Activated CD8-positive, alpha-beta T cell treated with anti-CD3 and anti-CD28 coated beads for 36 hours (primary cell): ENCODE results near the gene SNX25. TPM values are rescaled to one million over a fixed set of nuclear protein-coding genes. Genes with fewer than 3 reads are reported as not detected.

ENCODE experiments used
- ATAC-seq: fragments of 200-7000 bp; cut with Tn5 transposase; one replicate; pipeline ENCODE4 v1.10.0; 2021; ENCODE audit warnings: mild to moderate bottlenecking, moderate library complexity
- CTCF ChIA-PET: fragments of 350-600 bp; sonication (Branson Sonifier 250); formaldehyde crosslinking; loops from one replicate; lab custom pipeline; 2021; ENCODE audit warnings: antibody characterized with exemption; lab: Charles Lee
- POLR2A ChIA-PET: fragments of 350-600 bp; sonication (Branson Sonifier 250); formaldehyde crosslinking; loops from one replicate; lab custom pipeline; 2021; ENCODE audit warnings: antibody characterized with exemption; lab: Charles Lee
- DNase-seq: peaks from one replicate; pipeline ENCODE4 v3.0.0-alpha.2; 2020
- H3K27ac Mint-ChIP-seq: one replicate; pipeline ENCODE4 v1.8.0; 2021; ENCODE audit warnings: mild to moderate bottlenecking, mixed read lengths
- H3K27me3 Mint-ChIP-seq: one replicate; pipeline ENCODE4 v1.8.0; 2021; ENCODE audit warnings: mixed read lengths
- H3K36me3 Mint-ChIP-seq: one replicate; pipeline ENCODE4 v1.8.0; 2021; ENCODE audit warnings: low read depth, mixed read lengths
- H3K4me1 Mint-ChIP-seq: one replicate; pipeline ENCODE4 v1.8.0; 2021; ENCODE audit warnings: low read depth, mixed read lengths
- H3K4me3 Mint-ChIP-seq: one replicate; pipeline ENCODE4 v1.8.0; 2021; ENCODE audit warnings: mild to moderate bottlenecking, moderate library complexity, mixed read lengths
- H3K9me3 Mint-ChIP-seq: one replicate; pipeline ENCODE4 v1.8.0; 2021; ENCODE audit warnings: mixed read lengths
- CTCF ChIP-seq: fragments of 200-600 bp; IDR thresholded peaks from one replicate; pipeline ENCODE4 v1.8.0; 2022; ENCODE audit warnings: antibody characterized with exemption, mild to moderate bottlenecking
- intact Hi-C: fragments of 100-400 bp; cut with micrococcal nuclease; formaldehyde crosslinking; loops from one replicate; pipeline ENCODE4 v1.10.0; 2022
- total RNA-seq, 2 experiments: library from RNA; stranded (reverse); gene quantifications; one replicate each; pipeline ENCODE4 v1.2.3, GENCODE V29; 2021

The SNX25 gene
- total RNA-seq, 2 experiments from 2014 or later: 24.0 to 24.3 TPM

- H3K4me3 Mint-ChIP-seq: no peak overlapping the region
- intact Hi-C loops: no loop called here
- no peaks in the 10 kb centered on the region for H3K27me3 Mint-ChIP-seq
- H3K36me3 Mint-ChIP-seq: peaks cover 2% of the 10 kb centered on the region
- H3K4me1 Mint-ChIP-seq: no peaks in the 10 kb centered on the region
- H3K9me3 Mint-ChIP-seq: no peaks in the 10 kb centered on the region
- ChIA-PET POLR2A (no interaction called here), CTCF (no interaction called here)
- H3K27ac Mint-ChIP-seq: no peak overlapping the region
- DNase-seq (no peak), ATAC-seq (no peak)
- TF ChIP-seq CTCF: no peak
Measured at GRCh38 chr4:185370268-185370949, 161.0 kb downstream of the SNX25 start.

GRCh38 chr4:185371702-185372101 is 162.3 kb downstream of the SNX25 start:
- Mint-ChIP-seq H3K9me3 (no peaks in the 10 kb centered on the region), H3K4me1 (no peaks in the 10 kb centered on the region), H3K27me3 (no peaks in the 10 kb centered on the region), H3K4me3 (no peak overlapping the region), H3K36me3 (peaks cover 2% of the 10 kb centered on the region), H3K27ac (no peak overlapping the region)
- TF ChIP-seq CTCF: no peak
- DNase-seq (no peak), ATAC-seq (no peak)
- ChIA-PET CTCF (interaction anchor here (1.2 kb wide), 1 partner anchor 10 kb away, joined by 3 read pairs; no protein-coding TSS in a partner anchor), POLR2A (no interaction called here)
- intact Hi-C loops: no loop called here

DNA sequence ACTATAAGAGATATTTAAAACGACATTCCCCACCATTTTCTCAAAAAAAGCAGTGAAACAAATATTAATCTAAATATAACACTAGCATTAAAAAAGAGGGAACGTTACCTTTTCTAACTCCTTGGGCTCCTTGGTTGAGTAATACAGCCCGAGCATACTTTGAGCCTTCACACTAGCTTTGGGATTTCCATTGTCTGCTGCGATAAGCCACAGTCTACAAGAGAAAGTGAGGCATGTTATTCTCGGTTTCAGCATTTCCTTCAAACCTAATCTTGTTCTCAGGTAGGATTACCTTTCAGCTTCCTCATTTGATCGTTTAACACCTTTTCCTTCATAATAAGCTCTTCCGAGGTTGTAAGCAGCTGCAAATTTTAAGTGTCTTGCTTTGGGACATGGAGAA is 164.6 kb downstream of the SNX25 start:
- ChIA-PET POLR2A (no interaction called here), CTCF (no interaction called here)
- Mint-ChIP-seq H3K4me1 (no peaks in the 10 kb centered on the region), H3K27me3 (no peaks in the 10 kb centered on the region), H3K36me3 (peaks cover 5% of the 10 kb centered on the region), H3K9me3 (no peaks in the 10 kb centered on the region), H3K4me3 (no peak overlapping the region), H3K27ac (no peak overlapping the region)
- DNase-seq (no peak), ATAC-seq (no peak)
- intact Hi-C loops: no loop called here
- TF ChIP-seq CTCF: no peak

DNA sequence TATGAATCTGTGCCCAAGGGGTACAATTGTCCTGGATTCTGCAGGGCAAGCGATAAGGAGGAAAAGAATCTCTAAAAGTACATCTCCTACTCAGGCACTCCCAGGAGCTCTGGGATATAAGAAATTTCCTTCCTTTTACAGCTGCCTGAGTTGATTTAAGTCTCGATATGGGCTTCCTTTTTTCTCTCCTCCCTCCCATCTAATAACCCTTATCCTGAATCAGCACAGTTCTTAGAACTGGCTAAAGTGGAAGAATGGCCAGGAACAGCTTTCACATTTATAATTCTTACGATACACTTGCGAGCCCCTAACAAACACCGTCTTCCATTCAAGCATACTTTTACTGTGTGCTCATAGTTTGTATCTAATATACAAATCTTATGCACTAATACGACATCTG is 165.2 kb downstream of the SNX25 start:
- Mint-ChIP-seq H3K4me1 (no peaks in the 10 kb centered on the region), H3K27ac (no peak overlapping the region), H3K36me3 (peaks cover 5% of the 10 kb centered on the region), H3K9me3 (no peaks in the 10 kb centered on the region), H3K27me3 (no peaks in the 10 kb centered on the region), H3K4me3 (no peak overlapping the region)
- TF ChIP-seq CTCF: no peak
- ATAC-seq: no peak
- CTCF ChIA-PET: no interaction called here
- POLR2A ChIA-PET: no interaction called here
- intact Hi-C loops: no loop called here
- DNase-seq: no peak

GRCh38 chr4:185378264-185378663 is 168.9 kb downstream of the SNX25 start:
- Mint-ChIP-seq H3K36me3 (peaks cover 6% of the 10 kb centered on the region), H3K4me3 (no peak overlapping the region), H3K27ac (no peak overlapping the region), H3K4me1 (no peaks in the 10 kb centered on the region), H3K27me3 (no peaks in the 10 kb centered on the region), H3K9me3 (peaks cover 7% of the 10 kb centered on the region)
- intact Hi-C loops: no loop called here
- POLR2A ChIA-PET: no interaction called here
- DNase-seq (no peak), ATAC-seq (no peak)
- no peak for TF ChIP-seq CTCF
- CTCF ChIA-PET: interaction anchor here (0.6 kb wide), 1 partner anchor 219 kb away, joined by 3 read pairs; no protein-coding TSS in a partner anchor
